ENCODE data around the gene ELF2. TPM values are rescaled to one million over a fixed set of nuclear protein-coding genes. Genes with fewer than 3 reads are reported as not detected.

The ELF2 gene
- total and polyA plus RNA-seq, 2 donors (not counting 1 experiment from before 2014, with no cell fraction given) = 25.1 to 97.5 TPM

- Histone ChIP-seq H3K36me3 (replicated peaks in 1 of 2; ENCODE audit: control extremely low read depth in 1 of 2, control insufficient read depth in 1 of 2, extremely low read depth in 1 of 2, insufficient read depth in 2 of 2, low read length in 1 of 2) (no peaks in the 10 kb centered on the region), H3K79me2 (ENCODE audit: control insufficient read depth, insufficient read depth, low read length) (peaks cover 40% of the 10 kb centered on the region), H2AFZ (ENCODE audit: insufficient read depth, low read depth, low read length, poor library complexity, severe bottlenecking) (no peak overlapping the region), H3K9me3 (ENCODE audit: control extremely low read depth in 1 of 3, control insufficient read depth in 2 of 3, insufficient read depth in 1 of 3, low read length in 2 of 3) (no peaks in the 10 kb centered on the region), H3K27me3 (replicated peaks in 1 of 4; ENCODE audit: control extremely low read depth in 1 of 4, control insufficient read depth in 3 of 4, insufficient read depth in 4 of 4, low read length in 3 of 4) (no peaks in the 10 kb centered on the region), H3K4me3 (ENCODE audit: control extremely low read depth in 1 of 5, extremely low read depth in 1 of 5, insufficient read depth in 1 of 5, low read depth in 2 of 5, low read length in 4 of 5) (no peak overlapping the region), H4K20me1 (ENCODE audit: control insufficient read depth, insufficient read depth, low read length, poor library complexity, severe bottlenecking) (no peaks in the 10 kb centered on the region), H3K4me2 (replicated peaks; ENCODE audit: low read depth, low read length, poor library complexity, severe bottlenecking) (no peak overlapping the region), H3K4me1 (ENCODE audit: control insufficient read depth in 2 of 2, insufficient read depth in 2 of 2, low read length in 2 of 2) (peaks cover 7 to 8% of the 10 kb centered on the region in 2 donors), H3K9ac (ENCODE audit: low read length) (no peak overlapping the region), H3K27ac (ENCODE audit: low read length in 2 of 2) (no peak overlapping the region)
- H3K27ac Mint-ChIP-seq = no peak overlapping the region
- WGBS (ENCODE audit: insufficient coverage) = 81% methylated on average over 2 of the region's 7 CpGs
- no peaks in the 10 kb centered on the region for H3K27me3 Mint-ChIP-seq
- no peak for TF ChIP-seq EZH2 (IDR thresholded peaks at IDR 0.05; ENCODE audit: borderline replicate concordance, insufficient read depth, low read depth, low read length, poor library complexity, severe bottlenecking)
- TF ChIP-seq, protein P1, sequence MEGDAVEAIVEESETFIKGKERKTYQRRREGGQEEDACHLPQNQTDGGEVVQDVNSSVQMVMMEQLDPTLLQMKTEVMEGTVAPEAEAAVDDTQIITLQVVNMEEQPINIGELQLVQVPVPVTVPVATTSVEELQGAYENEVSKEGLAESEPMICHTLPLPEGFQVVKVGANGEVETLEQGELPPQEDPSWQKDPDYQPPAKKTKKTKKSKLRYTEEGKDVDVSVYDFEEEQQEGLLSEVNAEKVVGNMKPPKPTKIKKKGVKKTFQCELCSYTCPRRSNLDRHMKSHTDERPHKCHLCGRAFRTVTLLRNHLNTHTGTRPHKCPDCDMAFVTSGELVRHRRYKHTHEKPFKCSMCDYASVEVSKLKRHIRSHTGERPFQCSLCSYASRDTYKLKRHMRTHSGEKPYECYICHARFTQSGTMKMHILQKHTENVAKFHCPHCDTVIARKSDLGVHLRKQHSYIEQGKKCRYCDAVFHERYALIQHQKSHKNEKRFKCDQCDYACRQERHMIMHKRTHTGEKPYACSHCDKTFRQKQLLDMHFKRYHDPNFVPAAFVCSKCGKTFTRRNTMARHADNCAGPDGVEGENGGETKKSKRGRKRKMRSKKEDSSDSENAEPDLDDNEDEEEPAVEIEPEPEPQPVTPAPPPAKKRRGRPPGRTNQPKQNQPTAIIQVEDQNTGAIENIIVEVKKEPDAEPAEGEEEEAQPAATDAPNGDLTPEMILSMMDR (IDR thresholded peaks at IDR 0.05) = no peak
- H3K4me3 Mint-ChIP-seq = no peak overlapping the region
- POLR2A ChIA-PET = no interaction called here
- no peak for ATAC-seq (ENCODE audit: low read depth)
- CTCF ChIA-PET = interaction anchor here (0.8 to 1.9 kb wide), 5 partner anchors 14 to 143 kb away, joined by 3 to 5 read pairs (median 4); no protein-coding TSS in a partner anchor
- no peaks in the 10 kb centered on the region for H3K9me3 Mint-ChIP-seq (ENCODE audit: insufficient read depth)
- DNase-seq = no peak
- H3K4me1 Mint-ChIP-seq = peaks cover 29% of the 10 kb centered on the region
- intact Hi-C loops (cut with micrococcal nuclease) = no loop called here
These were observed 4.9 kb downstream of the ELF2 start for GRCh38 chr4:139171876-139172691.

DNA sequence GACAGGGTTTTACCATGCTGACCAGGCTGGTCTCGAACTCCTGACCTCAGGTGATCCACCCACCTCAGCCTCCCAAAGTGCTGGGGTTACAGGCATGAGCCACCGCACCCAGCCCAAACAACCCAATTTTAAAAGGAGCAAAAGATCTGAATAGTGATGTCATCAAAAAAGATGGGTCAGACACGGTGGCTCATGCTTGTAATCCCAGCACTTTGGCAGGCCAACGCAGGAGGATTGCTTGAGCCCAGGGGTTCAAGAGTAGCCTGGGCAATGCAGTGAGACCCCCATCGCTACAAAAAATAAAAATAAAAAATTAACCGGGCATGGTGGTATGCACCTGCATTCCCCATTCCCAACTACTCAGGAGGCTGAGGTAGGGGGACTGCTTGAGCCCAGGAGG lies 6.1 kb downstream of the ELF2 start:
- Histone ChIP-seq H3K9me3 (ENCODE audit: control extremely low read depth in 1 of 3, control insufficient read depth in 2 of 3, insufficient read depth in 1 of 3, low read length in 2 of 3) (no peaks in the 10 kb centered on the region), H3K4me2 (replicated peaks; ENCODE audit: low read depth, low read length, poor library complexity, severe bottlenecking) (no peak overlapping the region), H3K4me3 (ENCODE audit: control extremely low read depth in 1 of 5, extremely low read depth in 1 of 5, insufficient read depth in 1 of 5, low read depth in 2 of 5, low read length in 4 of 5) (no peak overlapping the region), H2AFZ (ENCODE audit: insufficient read depth, low read depth, low read length, poor library complexity, severe bottlenecking) (no peak overlapping the region), H3K27me3 (replicated peaks in 1 of 4; ENCODE audit: control extremely low read depth in 1 of 4, control insufficient read depth in 3 of 4, insufficient read depth in 4 of 4, low read length in 3 of 4) (no peaks in the 10 kb centered on the region), H4K20me1 (ENCODE audit: control insufficient read depth, insufficient read depth, low read length, poor library complexity, severe bottlenecking) (no peaks in the 10 kb centered on the region), H3K36me3 (replicated peaks in 1 of 2; ENCODE audit: control extremely low read depth in 1 of 2, control insufficient read depth in 1 of 2, extremely low read depth in 1 of 2, insufficient read depth in 2 of 2, low read length in 1 of 2) (no peaks in the 10 kb centered on the region), H3K79me2 (ENCODE audit: control insufficient read depth, insufficient read depth, low read length) (peaks cover 39% of the 10 kb centered on the region), H3K27ac (ENCODE audit: low read length in 2 of 2) (no peak overlapping the region), H3K9ac (ENCODE audit: low read length) (no peak overlapping the region), H3K4me1 (ENCODE audit: control insufficient read depth in 2 of 2, insufficient read depth in 2 of 2, low read length in 2 of 2) (peaks cover 5 to 7% of the 10 kb centered on the region in 2 donors)
- Mint-ChIP-seq H3K27me3 (no peaks in the 10 kb centered on the region), H3K4me1 (peaks cover 26% of the 10 kb centered on the region), H3K4me3 (no peak overlapping the region), H3K27ac (no peak overlapping the region), H3K9me3 (ENCODE audit: insufficient read depth) (no peaks in the 10 kb centered on the region)
- POLR2A ChIA-PET = no interaction called here
- no peak for TF ChIP-seq EZH2 (IDR thresholded peaks at IDR 0.05; ENCODE audit: borderline replicate concordance, insufficient read depth, low read depth, low read length, poor library complexity, severe bottlenecking)
- TF ChIP-seq, protein P1 (IDR thresholded peaks at IDR 0.05) = no peak
- CTCF ChIA-PET = interaction anchor here (0.7 to 1.7 kb wide), 2 partner anchors 16 to 125 kb away, joined by 3 to 5 read pairs; no protein-coding TSS in a partner anchor
- ATAC-seq (ENCODE audit: low read depth) = no peak
- intact Hi-C loops (cut with micrococcal nuclease) = no loop called here
- DNase-seq = no peak
- WGBS (ENCODE audit: insufficient coverage) = 100% methylated on average over 3 of the region's 6 CpGs
